GM10266 (cell line): ENCODE measurements around the gene LRMDA.

Experiments
- DNase-seq: peaks from one replicate; pipeline ENCODE4 v3.0.0; 2012; ENCODE audit errors: extremely low spot score
- CTCF ChIP-seq: IDR thresholded peaks from 2 replicates; pipeline ENCODE4 v1.5.1; 2012; ENCODE audit warnings: mild to moderate bottlenecking, low read depth; ENCODE audit not compliant: control insufficient read depth, insufficient read depth; ENCODE audit errors: missing control alignments

LRMDA gene

GRCh38 chr10:76558996-76559891 lies 1127.8 kb downstream of the LRMDA start:
- DNase-seq, result no peak
- TF ChIP-seq CTCF, result no peak

GRCh38 chr10:76559892-76560220 lies 1128.4 kb downstream of the LRMDA start:
- DNase-seq, result no peak

GRCh38 chr10:76560338-76560737 lies 1128.9 kb downstream of the LRMDA start:
- no peak for DNase-seq
- no peak for TF ChIP-seq CTCF

More at GRCh38 chr10:76559892-76560220, 1128.4 kb downstream of the LRMDA start:
- no peak for TF ChIP-seq CTCF

GRCh38 chr10:76563286-76563685 lies 1131.9 kb downstream of the LRMDA start:
- TF ChIP-seq CTCF, result no peak
- DNase-seq, result no peak

GRCh38 chr10:76572021-76572420 lies 1140.6 kb downstream of the LRMDA start:
- no peak for DNase-seq
- TF ChIP-seq CTCF, result no peak

GRCh38 chr10:76576276-76576962 lies 1145.0 kb downstream of the LRMDA start:
- DNase-seq, result no peak
- no peak for TF ChIP-seq CTCF

GRCh38 chr10:76577455-76577854 lies 1146.0 kb downstream of the LRMDA start:
- no peak for TF ChIP-seq CTCF
- no peak for DNase-seq
